Activated naive CD8-positive, alpha-beta T cell treated with anti-CD3 and anti-CD28 coated beads for 36 hours (primary cell): Measurements from ENCODE around the gene CDT1. TPM values are rescaled to one million over a fixed set of nuclear protein-coding genes. Genes with fewer than 3 reads are reported as not detected.

Experiments used
- DNase-seq: peaks from one replicate; pipeline ENCODE4 v3.0.0; 2021
- H3K27ac Mint-ChIP-seq: one replicate; pipeline ENCODE4 v1.8.0; 2022; ENCODE audit warnings: mild to moderate bottlenecking, moderate library complexity, mixed read lengths
- H3K27me3 Mint-ChIP-seq: one replicate; pipeline ENCODE4 v1.8.0; 2022; ENCODE audit warnings: mild to moderate bottlenecking, mixed read lengths
- H3K36me3 Mint-ChIP-seq: one replicate; pipeline ENCODE4 v1.8.0; 2021; ENCODE audit warnings: mild to moderate bottlenecking, mixed read lengths
- H3K4me1 Mint-ChIP-seq: one replicate; pipeline ENCODE4 v1.8.0; 2021; ENCODE audit warnings: mixed read lengths
- H3K4me3 Mint-ChIP-seq: one replicate; pipeline ENCODE4 v1.8.0; 2022; ENCODE audit warnings: mild to moderate bottlenecking, moderate library complexity, mixed read lengths
- H3K9me3 Mint-ChIP-seq: one replicate; pipeline ENCODE4 v1.8.0; 2022; ENCODE audit warnings: mixed read lengths
- total RNA-seq, 2 experiments: library from RNA; stranded (reverse); gene quantifications; one replicate each; pipeline ENCODE4 v1.2.3, GENCODE V29; 2021

Gene CDT1
- total RNA-seq, 2 experiments from 2014 or later: 156 to 158 TPM

DNA sequence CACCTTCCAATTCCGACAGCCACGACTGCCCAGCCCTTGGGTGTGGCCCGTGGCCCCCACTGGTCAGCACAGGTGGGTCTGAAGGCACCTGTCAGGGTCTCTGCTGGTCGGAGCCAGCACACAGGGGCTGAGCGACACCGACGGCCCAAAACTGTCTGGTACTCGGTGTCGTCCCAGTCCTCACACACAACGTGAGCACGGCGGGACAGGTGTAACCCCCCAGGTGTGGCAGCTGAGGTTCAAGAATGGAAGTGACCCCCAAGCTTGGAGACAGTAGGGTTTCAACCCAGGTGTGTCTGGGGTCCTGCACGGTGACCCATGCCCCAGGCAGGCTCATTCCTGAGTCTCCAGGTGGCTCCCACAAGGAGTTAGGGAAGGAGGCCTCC is 52.1 kb downstream of the CDT1 start:
- Mint-ChIP-seq H3K4me3 (peak overlapping the region; percentile 77), H3K4me1 (peaks cover 22% of the 10 kb centered on the region)
- no peak for DNase-seq

DNA sequence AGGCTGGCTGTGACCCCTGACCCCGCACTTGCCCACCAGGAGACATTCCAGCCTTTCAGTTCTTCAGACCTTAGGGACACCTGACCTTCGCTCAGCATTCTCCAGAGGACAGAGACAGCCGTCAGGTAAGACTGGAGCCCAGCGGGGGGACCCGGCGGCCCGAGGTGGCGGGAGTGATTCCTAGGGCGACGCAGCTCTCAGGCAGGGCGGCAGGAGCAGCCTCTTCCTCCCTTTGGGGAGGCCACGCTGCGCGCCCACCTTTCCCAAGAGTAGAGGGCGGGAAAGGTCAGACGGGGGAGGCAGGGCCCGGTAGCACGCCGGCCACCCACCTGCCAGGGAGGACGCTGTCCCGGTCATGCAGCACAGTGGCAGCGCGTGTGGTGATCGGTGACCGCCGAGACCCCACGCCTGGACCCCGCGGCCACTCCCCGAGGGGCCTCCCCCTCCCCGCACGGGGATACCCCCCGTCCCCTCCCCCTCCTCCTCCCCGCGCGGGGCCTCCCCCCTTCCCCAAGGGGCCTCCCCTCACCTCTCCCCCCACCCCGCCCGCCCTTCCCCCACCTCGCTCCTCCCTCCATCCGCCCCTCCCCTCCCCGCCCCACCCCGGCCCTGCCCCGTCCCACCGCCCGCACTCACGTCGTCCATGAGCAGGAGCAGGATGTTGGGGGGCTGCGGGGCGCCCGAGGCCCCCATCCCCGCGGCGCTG is 52.7 kb downstream of the CDT1 start:
- Mint-ChIP-seq H3K9me3 (no peaks in the 10 kb centered on the region), H3K27me3 (no peaks in the 10 kb centered on the region), H3K27ac (peak overlapping the region; percentile 79), H3K4me1 (peaks cover 22% of the 10 kb centered on the region), H3K36me3 (peaks cover 4% of the 10 kb centered on the region), H3K4me3 (peak overlapping the region; percentile 99)
- DNase-seq: peak; percentile 18

More for the DNA sequence above, 52.1 kb downstream of the CDT1 start:
- H3K9me3 Mint-ChIP-seq: no peaks in the 10 kb centered on the region
- H3K36me3 Mint-ChIP-seq: peaks cover 4% of the 10 kb centered on the region
- peak overlapping the region; percentile 79 for H3K27ac Mint-ChIP-seq
- no peaks in the 10 kb centered on the region for H3K27me3 Mint-ChIP-seq

DNA sequence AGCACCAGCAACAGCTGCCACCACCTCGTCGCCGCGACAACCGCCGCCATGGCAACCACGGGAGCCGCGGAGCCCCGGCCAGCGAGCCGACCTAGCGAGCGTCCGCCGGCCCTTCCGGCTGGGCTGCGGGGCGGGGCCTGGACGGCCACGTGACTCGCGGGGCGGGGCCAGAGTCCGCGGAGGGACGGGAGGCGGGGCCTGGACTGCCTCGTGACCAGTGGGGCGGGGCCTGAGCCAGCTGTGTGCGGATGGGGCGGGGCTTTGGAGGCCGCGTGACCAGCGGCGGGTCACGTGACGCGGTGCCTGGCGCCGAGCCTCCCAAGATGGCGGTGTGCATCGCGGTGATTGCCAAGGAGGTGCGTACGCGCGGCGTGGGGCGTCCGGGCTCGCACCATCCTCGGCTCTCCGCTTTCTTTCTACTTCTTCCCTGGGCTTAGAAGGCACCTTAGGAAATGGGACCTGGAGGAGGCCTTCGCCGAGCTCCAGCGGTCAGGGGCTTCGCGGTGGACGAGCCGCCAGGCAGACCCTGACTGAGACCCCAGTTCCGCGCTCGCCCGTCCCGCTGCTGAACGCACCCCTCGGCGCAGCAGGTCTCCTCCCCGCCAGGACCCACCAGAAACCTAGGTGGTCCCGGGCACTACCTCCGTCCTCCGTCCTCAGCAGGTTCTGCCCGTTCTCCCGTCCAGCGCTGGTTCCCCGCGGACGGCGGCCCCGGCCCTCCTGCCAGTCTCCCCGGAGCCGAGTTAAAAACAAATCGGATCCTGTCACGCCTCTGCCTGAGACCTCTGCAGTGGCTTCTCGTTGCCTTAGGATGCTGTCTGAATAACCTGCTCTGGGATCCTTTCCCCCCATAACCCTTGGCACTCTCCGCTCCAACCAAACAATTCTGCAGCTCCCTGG is 53.5 kb downstream of the CDT1 start, which contains the start of the genes GALNS and TRAPPC2L:
Gene GALNS (minus strand): TSS at position 120 of the 900 bp plus-strand sequence. CDS start 70 bp downstream, at position 50.
Gene TRAPPC2L (plus strand): TSS at position 300 of the 900 bp plus-strand sequence. CDS start 24 bp downstream, at position 324.
- peak within 1 kb of the TSS; percentile 99 for H3K4me3 Mint-ChIP-seq
- H3K27ac Mint-ChIP-seq: peak within 1 kb of the TSS; percentile 94
- peak; percentile 99 for DNase-seq
- H3K4me1 Mint-ChIP-seq: peaks cover 22% of the 10 kb centered on the region
- no peaks in the 10 kb centered on the region for H3K27me3 Mint-ChIP-seq
- H3K9me3 Mint-ChIP-seq: no peaks in the 10 kb centered on the region
- H3K36me3 Mint-ChIP-seq: peaks cover 4% of the 10 kb centered on the region

DNA sequence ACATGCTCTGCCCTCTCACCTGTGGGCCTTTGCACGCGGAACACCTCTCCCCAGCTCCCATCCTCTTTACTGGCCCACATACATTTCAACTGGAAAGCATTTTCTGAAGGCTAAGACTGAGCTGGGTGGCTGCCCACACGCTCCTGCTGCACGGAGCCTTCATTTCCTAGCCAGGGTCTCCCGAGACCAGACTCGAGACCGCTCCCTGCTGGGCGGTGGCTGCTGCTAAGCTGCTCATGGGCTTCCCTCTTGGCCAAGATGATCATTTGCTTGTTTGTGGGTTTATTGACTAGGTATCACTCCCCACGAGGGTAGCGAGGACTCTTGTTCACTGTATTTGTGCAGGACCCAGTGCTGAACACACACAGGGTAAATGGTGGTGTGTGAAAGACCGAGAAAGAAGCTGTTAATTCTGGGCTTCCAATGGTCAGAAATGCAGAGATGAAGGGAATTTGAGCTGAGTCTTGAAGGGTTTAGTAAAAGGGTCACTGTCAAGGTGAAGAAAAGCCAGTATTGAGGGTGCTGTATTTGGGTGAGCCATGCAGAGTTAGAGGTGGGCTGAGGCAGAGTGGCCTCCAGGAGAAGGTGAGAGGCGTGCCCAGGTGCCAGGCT is 54.2 kb downstream of the CDT1 start:
- Mint-ChIP-seq H3K9me3 (no peaks in the 10 kb centered on the region), H3K4me1 (peaks cover 22% of the 10 kb centered on the region), H3K36me3 (peaks cover 4% of the 10 kb centered on the region), H3K27me3 (no peaks in the 10 kb centered on the region), H3K27ac (peak overlapping the region; percentile 94), H3K4me3 (peak overlapping the region; percentile 99)
- DNase-seq: peak; percentile 81

Other genes with a start within 250 kb of the CDT1 start
- 10 to 100 TPM; 84.3 to 86.8 TPM for gene ZC3H18, start 233.4 kb upstream of the CDT1 start, total RNA-seq
- gene IL17C, start 165.2 kb upstream of the CDT1 start, total RNA-seq: not detected
- gene CYBA, start 152.7 kb upstream of the CDT1 start, total RNA-seq: 100 to 1,000 TPM; 197 to 204 TPM
- gene MVD, start 140.7 kb upstream of the CDT1 start, total RNA-seq: 10 to 100 TPM; 53.3 to 56.6 TPM
- 1 to 10 TPM; 2.0 to 2.2 TPM for gene SNAI3, start 117.3 kb upstream of the CDT1 start, total RNA-seq
- gene RNF166, start 97.4 kb upstream of the CDT1 start, total RNA-seq: 10 to 100 TPM; 58.7 to 59.0 TPM
- gene CTU2, start 97.3 kb upstream of the CDT1 start, total RNA-seq: 10 to 100 TPM; 59.7 to 62.7 TPM
- gene PIEZO1, start 18.6 kb upstream of the CDT1 start, total RNA-seq: 10 to 100 TPM; 86.7 to 87.0 TPM
- gene APRT, start 8.1 kb downstream of the CDT1 start, total RNA-seq: 100 to 1,000 TPM; 241 to 272 TPM
- 10 to 100 TPM; 14.7 to 14.9 TPM for gene GALNS, start 53.2 kb downstream of the CDT1 start, total RNA-seq
- 10 to 100 TPM; 81.8 to 91.3 TPM for gene TRAPPC2L, start 53.3 kb downstream of the CDT1 start, total RNA-seq
- not detected for gene PABPN1L, start 62.9 kb downstream of the CDT1 start, total RNA-seq
- gene CBFA2T3, start 173.4 kb downstream of the CDT1 start, total RNA-seq: under 1 TPM; 0.28 to 0.56 TPM